ENCODE data around the gene CNTNAP2.
"Not testable (repeated sequence)": the region's sequence is repeated elsewhere in the genome, so short reads cannot be mapped to it uniquely, and the experiment has no call there.

The CNTNAP2 gene

GRCh38 chr7:148014541-148014940 is 1897.9 kb downstream of the CNTNAP2 start:
- DNase-seq (ENCODE audit: low read depth, low spot score) = no peak

DNA sequence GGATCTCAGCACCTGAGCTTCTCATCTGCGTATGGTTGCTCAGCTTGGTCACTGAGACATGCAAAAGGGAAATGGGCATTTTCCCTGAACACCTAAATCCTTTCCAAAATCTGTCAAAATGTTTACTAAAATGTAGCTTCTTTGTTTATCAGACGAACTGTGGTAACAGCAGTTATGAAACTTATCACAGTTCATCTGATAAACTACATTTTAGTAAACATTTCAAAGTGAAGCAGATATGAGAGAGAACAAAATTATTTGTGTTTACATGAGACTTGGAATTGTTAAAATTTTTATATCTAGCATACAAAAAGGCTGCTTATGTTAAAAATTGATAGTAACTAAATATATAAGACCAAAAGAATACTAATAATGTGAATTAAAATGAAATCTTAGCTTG is 1900.5 kb downstream of the CNTNAP2 start:
- no peak for DNase-seq (ENCODE audit: low read depth, low spot score)

- peak; percentile 45 for DNase-seq (ENCODE audit: low read depth, low spot score)
Observed at GRCh38 chr7:148020679-148021078, 1904.1 kb downstream of the CNTNAP2 start.

GRCh38 chr7:148021507-148022045 is 1905.0 kb downstream of the CNTNAP2 start:
- peak; percentile 9 for DNase-seq (ENCODE audit: low read depth, low spot score)

DNA sequence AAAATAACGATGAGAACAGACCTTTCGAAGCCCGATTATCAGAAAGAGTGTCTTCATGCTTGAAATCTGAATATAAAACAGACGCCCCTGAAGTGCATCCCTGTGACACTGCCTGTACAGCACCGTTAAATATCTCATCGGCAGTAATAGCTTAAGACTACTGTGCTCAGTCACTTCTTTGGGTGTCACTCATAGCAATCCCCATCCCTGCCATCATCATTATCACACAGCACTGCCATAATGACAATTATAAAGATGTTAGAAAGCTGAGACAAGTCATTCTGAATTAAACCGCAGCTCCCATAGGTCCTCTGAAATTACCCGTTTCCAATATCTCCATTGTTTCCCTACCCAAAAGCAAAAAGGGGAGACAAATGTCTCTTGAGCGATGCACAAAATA is 1906.2 kb downstream of the CNTNAP2 start:
- no peak for DNase-seq (ENCODE audit: low read depth, low spot score)

DNA sequence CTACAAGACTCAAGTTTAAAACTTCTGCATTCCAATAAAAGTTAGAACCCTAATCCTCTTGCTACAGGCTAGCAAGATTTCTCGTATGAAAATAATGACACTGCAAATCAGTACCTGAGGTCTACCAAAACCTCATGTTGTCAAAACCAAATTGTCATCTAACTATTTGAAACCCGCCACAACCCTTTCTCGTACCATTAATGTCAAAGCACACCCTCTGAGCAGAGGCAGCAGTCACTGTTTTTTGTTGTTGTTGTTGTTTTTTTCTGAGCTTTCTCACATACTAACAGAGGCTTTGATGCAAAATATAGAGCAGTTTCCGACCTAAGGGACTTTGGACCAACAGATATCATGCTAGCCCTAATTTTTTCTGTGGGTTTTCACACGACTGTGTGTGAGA is 1910.1 kb downstream of the CNTNAP2 start:
- DNase-seq (ENCODE audit: low read depth, low spot score) = no peak

DNA sequence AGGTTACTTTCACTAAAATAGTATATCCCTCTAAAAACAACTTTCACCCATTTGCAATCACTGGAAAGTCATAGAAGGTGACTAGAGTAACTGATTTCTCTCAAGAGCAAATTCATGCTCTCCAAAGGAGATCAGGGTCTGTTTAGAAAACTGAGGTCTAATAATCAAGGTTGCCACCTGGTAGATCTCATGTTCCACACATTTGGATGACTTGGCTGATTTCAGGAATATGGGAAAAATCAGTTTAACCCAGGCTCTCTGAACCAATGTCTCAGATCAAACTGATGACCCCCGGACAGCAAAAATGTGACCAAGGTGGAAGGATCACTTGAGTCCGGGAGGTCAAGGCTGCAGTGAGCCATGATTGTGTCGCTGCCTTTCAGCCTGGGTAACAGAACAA is 1911.6 kb downstream of the CNTNAP2 start:
- DNase-seq (ENCODE audit: low read depth, low spot score) = no peak

GRCh38 chr7:148031019-148031418 is 1914.4 kb downstream of the CNTNAP2 start:
- DNase-seq (ENCODE audit: low read depth, low spot score) = no peak

DNA sequence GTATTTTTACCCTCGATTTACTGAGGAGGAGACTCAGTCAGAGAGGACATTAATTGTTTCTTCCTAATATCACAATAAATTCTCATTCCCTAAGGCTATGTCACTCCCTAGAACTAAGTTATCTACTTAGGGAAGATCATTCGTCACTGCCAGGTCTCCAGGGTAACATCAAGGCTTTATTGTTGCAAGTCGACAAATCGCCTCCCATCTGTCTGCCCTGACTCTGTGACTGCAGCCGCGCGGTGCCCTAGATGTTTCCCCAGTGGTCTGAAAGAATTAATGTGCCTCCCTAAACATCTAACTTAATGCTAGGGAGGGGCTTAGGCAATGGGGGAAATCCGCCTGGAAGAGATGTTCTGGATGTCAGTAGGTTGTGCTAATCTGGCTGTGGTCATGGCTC is 1915.2 kb downstream of the CNTNAP2 start:
- no peak for DNase-seq (ENCODE audit: low read depth, low spot score)

DNA sequence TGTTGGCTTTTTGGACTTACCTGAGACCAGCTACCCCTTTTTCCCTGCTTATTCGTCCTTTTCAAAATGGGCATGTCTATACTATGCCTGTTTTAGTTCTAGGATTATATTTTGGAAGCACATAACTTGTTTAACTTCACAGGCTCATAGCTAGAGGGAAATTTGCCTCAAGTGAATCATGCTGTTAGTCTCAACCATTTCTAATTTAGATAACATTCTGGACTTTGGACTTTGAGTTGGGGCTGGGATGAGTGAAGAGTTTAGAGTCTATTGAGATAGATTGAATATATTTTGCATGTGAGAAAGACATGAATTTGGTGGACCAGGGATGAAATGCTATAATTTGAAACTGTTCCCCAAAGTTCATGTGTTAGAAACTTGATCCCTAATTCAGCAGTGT is 1919.3 kb downstream of the CNTNAP2 start:
- no peak for DNase-seq (ENCODE audit: low read depth, low spot score)

DNA sequence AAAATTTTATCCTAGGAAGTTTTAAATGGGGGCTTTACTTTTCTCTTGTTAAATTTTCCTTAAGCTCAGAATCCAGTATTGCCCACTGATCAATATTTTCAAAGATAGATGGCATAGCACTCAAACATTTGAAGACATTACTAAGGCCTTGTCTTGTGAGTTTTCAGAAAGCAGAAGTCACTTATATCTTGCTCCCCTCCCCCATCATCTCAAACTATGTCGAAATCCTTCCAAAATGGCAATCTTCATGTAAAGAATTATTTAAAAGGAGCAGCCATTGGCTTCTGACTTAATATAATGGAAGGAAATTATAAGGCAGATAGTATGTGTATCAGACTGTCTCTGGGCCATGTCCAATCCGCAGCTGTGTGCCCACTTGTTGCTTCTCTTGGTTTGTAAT is 1920.4 kb downstream of the CNTNAP2 start:
- DNase-seq (ENCODE audit: low read depth, low spot score) = no peak

DNA sequence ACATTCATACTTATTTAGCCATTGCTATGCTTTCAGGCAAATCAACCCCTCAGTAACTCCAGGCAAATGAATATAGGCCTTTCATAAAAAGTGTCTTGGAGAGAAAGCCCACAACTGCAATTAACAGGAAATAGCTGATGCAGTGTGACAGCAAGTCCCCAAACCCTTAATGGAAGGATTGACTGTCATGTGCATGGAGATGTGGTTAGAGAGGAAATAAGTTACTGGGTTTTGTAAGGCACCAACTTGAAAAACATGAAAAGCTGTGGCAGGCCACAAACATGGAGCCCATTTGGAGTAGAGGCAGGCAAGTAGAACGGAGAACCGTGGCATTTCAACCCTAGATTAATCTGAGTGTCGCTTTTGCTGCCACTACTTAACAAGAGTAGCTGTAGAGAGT is 1924.6 kb downstream of the CNTNAP2 start:
- DNase-seq (ENCODE audit: low read depth, low spot score) = no peak

GRCh38 chr7:148042935-148043631 is 1926.5 kb downstream of the CNTNAP2 start:
- DNase-seq (ENCODE audit: low read depth, low spot score) = no peak

GRCh38 chr7:148044173-148044572 is 1927.6 kb downstream of the CNTNAP2 start:
- DNase-seq (ENCODE audit: low read depth, low spot score) = no peak

DNA sequence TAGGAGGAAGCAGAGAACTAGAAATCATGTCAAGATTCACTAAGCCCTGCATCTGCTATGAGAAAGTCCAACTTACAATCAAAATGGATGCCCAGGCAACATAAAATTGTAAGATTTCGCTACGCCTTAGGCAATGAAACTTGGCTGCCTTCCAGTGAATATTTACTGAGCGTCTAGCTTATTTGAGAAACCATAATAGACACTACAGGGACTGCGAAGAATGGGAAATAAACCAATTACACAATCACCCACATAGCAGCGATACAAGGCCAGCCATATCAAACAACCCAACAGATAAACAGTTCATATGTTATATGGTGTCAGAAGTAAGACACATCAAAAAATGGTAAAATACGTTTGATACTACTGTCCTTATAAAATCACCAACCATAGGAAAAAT is 1928.9 kb downstream of the CNTNAP2 start:
- no peak for DNase-seq (ENCODE audit: low read depth, low spot score)

DNA sequence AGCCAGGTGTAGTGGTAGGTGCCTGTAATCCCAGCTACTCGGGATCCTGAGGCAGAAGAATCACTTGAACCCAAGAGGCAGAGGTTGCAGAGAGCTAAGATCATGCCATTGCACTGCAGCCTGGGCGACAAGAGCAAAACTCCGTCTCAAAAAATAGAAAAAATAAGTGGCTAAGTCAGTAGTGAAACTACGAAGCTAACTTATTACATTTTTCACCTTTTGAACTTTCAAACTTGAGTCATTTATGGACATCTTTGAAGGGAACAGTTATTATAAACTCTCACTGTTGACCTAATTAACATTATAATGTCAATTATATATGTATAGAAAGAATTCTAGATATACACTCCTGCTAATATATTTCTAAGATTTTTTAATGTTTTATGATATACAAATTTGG is 1932.5 kb downstream of the CNTNAP2 start:
- no peak for DNase-seq (ENCODE audit: low read depth, low spot score)

DNA sequence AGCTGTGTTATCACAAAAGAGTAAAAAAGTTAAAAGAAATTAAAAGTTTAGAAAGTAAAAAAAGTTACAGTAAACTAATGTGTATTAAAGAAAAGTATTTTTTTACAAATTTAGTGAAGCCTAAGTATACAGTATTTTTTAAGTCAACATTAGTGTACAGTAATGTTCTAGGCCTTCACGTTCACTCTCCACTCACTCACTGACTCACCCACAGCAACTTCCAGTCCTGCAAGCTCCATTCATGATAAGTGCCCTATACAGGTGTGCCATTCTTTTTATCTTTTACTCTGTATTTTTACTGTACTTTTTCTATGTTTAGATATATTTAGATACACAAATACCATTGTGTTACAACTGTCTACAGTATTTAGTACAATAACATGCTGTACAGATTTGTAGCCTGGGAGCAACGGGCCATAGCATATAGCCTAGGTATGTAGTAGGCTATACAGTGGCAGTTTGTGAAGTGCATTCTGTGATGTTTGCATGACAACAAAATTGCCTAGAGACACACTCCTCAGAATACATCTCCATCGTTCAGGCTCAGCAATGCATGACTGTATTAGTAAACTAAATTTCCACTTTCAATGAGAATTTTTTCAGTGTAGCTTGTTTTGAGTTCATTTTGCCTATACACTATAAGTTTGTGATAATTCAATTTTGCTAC is 1934.0 kb downstream of the CNTNAP2 start:
- no peak for DNase-seq (ENCODE audit: low read depth, low spot score)

DNA sequence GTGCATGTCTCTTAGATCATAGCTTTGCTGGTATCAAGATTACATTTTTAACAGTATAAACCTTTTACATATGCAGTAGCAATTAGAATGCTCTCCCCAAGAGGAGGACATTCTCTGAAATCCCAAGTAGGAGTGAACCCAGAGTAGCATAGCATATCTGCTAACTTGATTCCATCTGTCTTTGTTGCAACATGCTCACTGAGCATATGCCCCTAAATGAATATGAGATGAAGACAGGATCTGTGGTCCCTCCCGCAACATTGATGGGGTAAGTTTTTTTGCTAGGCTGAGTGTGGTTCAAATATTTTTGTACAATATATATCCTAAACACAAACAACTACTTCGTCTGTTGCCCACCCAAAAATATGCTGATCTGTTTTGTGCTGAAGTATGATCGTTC is 1939.8 kb downstream of the CNTNAP2 start:
- no peak for DNase-seq (ENCODE audit: low read depth, low spot score)

DNA sequence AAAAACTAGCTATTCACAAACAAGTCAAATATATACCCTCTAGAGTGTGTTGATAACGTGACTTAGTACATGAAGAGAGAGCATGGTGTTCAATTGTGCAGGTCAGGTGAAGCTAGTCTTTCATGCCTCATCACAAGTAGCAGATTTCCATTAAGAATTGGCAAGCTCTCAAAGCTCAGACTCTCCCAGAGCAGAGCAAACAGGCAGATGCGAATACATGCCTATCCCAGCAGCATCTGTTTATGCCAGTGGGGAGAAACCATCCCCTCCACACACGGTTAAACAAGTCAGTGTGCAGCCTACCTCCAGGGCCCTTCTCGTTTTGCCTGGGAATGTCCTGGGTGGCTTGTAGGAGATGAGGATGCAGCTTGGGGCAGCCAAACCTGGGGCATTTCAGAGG is 1941.5 kb downstream of the CNTNAP2 start:
- DNase-seq (ENCODE audit: low read depth, low spot score) = no peak

- no peak for DNase-seq (ENCODE audit: low read depth, low spot score)
Observed at GRCh38 chr7:148058753-148059152, 1942.2 kb downstream of the CNTNAP2 start.

GRCh38 chr7:148060724-148061123 is 1944.1 kb downstream of the CNTNAP2 start:
- no peak for DNase-seq (ENCODE audit: low read depth, low spot score)

DNA sequence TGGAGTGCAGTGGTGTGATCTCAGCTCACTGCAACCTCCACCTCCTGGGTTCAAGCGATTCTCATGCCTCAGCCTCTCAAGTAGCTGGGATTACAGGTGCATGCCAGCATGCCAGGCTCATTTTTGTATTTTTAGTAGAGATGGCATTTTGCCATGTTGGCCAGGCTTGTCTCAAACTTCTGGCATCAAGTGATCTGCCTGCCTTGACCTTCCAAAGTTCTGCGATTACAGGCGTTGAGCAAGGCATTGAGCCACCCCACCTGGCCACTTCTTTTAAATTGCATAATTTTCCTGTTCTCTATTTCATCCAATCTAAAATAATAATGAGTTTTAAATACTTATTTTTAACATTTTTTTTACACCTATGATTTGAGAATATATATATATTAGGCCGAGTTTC is 1961.5 kb downstream of the CNTNAP2 start:
- DNase-seq (ENCODE audit: low read depth, low spot score) = not testable (repeated sequence)

Data from iPS DF 19.7 (cell line).